NCI-H2196 treated with DMSO at 0.1 percent for 48 hours (cell line): ENCODE results near the gene TXNDC11.

Experiments used
- DNase-seq: peaks from one replicate; lab custom pipeline; 2025; ENCODE audit not compliant: unreplicated experiment; lab: John Stamatoyannopoulos, UW

The TXNDC11 gene

DNA sequence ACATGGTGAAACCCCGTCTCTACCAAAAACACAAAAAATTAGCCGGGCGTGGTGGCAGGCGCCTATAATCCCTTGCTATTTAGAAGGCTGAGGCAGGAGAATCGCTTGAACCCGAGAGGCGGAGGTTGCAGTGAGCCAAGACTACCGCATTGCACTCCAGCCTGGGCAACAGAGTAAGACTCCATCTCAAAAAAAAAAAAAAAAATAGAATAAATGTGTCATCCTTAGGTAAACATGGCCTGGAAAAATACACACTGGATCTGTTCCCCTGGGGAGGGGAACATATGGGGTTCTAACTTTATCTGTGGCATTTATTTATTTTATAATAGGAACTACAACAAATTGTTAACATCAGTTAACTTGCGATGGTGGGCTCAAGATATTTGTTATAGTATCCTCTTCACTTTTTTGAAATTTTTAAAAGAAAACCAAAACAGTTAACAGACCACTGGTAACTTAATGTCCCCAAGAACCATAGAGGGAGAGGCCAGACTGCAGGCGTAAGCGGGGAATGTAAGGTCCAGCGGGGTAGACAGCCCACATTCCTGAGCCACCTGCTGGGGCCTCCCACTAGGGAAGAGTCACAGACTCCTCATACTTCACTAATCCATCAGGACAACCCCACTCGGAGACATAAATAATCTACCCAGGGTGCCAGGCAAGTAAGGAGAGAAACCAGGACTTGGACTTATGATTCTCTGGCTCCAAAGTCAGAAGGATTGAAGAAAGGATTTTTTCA, 12.5 kb upstream of the TXNDC11 start:
- DNase-seq = no peak

- DNase-seq = peak; percentile 16
Measured at GRCh38 chr16:11752856-11753255, 10.2 kb upstream of the TXNDC11 start.

- DNase-seq = no peak
Measured at GRCh38 chr16:11750056-11750455, 7.4 kb upstream of the TXNDC11 start.

DNA sequence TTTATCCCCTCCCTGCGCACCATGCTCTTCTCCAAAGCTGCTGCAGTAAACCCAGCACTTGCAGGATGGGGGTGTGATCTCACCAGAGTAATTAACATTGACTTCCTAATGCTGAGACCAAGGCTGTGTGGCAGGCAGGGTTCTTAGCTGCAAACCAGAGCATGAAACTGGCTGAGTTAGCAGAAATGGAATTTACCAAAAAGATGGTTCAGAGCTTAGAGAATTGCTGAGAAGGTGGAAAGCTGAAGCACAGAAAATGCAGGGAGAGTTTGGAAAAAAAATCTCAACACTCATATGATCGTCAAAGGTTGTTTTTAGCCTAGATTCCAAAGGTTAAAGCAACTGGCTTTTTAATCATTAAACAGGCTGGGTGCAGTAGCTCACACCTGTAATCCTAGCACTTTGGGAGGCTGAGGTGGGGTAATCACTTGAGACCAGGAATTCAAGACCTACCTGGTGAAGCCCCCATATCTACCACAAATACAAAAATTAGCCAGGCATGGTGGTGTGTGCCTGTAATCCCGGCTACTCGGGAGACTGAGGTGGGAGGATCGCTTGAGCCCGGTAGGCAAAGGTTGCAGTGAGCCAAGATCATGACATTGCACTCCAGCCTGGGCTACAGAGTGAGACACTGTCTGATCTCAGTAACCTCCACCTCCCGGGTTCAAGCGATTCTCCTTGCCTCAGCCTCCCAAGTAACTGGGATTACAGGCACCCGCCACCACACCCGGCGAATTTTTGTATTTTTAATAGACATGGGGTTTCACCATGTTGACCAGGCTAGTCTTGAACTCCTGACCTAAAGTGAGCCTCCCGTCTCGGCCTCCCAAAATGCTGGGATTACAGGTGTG, 6.0 kb upstream of the TXNDC11 start:
- no peak for DNase-seq

GRCh38 chr16:11747949-11748403, 5.3 kb upstream of the TXNDC11 start:
- DNase-seq = no peak

- no peak for DNase-seq
Measured at GRCh38 chr16:11744075-11744470, 1.4 kb upstream of the TXNDC11 start.

- no peak for DNase-seq
Measured at GRCh38 chr16:11743308-11744074, 834 bp upstream of the TXNDC11 start.

DNA sequence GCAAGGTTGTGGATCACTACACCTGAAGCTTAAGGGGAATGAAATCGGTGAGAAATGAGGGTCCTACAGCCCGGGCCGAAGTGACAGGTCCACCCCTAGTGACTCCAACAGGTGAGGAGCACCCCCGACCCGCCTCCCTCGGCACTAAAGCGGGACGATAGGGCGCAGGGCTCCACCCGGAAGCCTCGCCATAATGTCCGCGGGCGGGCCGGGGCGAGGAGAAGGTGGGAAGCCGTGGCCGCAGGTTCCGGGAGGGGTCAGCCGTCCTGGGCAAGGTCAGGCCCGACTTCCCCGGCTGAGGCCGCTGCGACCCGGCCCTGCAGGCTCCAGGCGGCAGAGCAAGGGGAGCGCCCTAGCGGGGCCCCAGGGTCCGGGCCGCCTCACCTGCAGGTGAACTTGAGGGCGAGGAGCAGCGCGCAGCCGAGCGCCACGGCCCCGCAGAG, 543 bp downstream of the TXNDC11 start:
- no peak for DNase-seq

DNA sequence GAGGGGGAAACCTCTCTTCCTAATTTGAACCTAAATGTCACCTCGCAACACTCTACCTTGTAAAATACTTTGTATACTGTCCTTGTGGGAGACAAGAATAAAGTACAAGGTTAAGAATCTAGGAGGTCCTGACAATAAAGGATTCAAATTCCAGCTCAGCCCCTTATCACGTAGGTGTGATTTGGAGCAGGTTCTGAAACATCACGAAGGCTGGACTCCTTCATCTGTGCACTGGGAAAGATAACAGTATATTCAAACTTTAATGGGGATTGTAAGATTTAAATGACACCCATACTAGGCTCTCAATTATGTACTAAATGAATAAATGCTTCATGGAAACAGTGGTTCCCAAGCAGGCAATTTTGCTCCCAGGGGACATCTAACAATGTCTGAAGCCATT, 2.1 kb downstream of the TXNDC11 start:
- DNase-seq = no peak

- DNase-seq = no peak
Measured at GRCh38 chr16:11738742-11739544, 3.7 kb downstream of the TXNDC11 start.

- no peak for DNase-seq
Measured at GRCh38 chr16:11737713-11738112, 4.9 kb downstream of the TXNDC11 start.

- DNase-seq = no peak
Measured at GRCh38 chr16:11736903-11737302, 5.8 kb downstream of the TXNDC11 start.

- no peak for DNase-seq
Measured at GRCh38 chr16:11735787-11736186, 6.9 kb downstream of the TXNDC11 start.

GRCh38 chr16:11734653-11735043, 8.0 kb downstream of the TXNDC11 start:
- DNase-seq = no peak

DNA sequence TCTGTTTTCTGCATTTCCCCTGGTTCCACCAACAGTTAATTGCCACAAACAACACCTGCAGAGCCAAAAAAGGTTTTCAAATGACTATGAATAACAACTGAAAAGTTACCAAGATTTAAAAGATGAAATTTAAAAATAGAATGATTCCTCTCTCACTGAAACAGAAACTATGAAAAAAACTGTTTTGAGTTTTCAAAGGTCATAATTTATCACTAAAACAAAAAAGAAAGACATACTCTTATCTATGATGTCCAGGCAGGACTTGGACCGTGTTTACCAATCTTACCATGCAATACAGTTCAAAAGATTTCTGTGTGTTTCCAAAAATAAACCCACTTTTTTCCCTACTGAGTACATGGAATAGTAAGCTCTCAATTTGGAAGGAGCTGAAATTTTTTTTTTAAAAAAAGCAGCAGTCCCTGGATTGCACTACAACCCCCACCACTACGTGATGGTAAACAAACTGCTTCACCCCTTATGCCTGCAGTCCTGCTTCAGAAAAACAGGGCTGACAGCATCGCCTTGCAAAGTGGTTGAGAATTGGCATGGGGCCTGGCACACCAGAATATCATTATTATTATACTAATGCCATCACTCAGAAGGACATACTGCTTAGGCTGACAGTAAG, 8.5 kb downstream of the TXNDC11 start:
- no peak for DNase-seq

GRCh38 chr16:11731222-11731621, 11.4 kb downstream of the TXNDC11 start:
- DNase-seq = no peak

DNA sequence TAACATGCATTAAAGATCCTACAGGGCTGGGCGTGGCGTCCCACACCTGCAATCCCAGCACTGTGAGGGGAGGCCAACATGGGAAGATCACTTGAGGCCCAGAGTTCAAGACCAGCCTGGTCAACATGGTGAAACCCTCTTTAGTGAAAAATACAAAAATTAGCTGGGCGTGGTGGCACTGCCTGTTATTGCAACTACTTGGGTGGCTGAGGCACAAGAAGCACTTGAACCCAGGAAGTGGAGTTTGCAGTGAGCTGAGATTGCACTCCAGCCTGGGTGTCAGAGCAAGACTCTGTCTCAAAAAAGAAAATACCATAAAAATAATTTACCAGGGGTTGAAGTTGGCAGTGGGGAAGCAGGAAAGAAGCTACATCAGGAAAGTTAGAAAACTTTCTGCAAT, 12.9 kb downstream of the TXNDC11 start:
- no peak for DNase-seq

GRCh38 chr16:11727796-11728543, 14.7 kb downstream of the TXNDC11 start:
- DNase-seq = no peak

GRCh38 chr16:11726008-11726407, 16.6 kb downstream of the TXNDC11 start:
- no peak for DNase-seq
